DMS53 treated with DMSO at 0.1 percent for 48 hours (cell line): ENCODE results near the gene PSMD3.

Source experiments
- DNase-seq: peaks from one replicate; lab custom pipeline; 2025; ENCODE audit not compliant: unreplicated experiment; lab: John Stamatoyannopoulos, UW

The PSMD3 gene

DNA sequence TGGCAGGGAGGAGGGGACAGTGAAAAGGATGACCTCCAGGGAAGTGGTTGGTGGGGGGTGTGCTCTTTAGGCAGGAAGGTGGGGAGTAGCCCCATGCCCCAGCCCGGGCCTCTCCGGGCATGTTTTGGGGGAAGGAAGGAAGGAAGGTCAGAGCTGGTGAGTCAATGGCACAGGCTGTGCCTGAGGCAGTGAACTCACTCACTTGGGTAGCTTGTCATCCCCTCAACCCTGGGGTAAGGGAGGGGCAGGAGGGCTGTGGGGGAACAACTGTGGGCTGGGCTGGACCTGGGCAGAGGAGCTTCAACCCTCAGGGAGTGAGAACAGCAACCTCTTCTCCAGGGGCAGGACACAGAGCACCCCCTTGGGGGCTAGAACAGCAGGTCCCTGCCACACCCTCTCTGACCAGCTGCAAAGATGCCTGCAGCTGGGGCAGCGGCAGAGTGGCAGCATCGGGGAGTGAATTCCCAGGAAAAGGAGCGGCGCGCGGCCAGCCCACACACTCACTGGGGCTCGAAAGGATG, 40.9 kb downstream of the PSMD3 start:
- no peak for DNase-seq

DNA sequence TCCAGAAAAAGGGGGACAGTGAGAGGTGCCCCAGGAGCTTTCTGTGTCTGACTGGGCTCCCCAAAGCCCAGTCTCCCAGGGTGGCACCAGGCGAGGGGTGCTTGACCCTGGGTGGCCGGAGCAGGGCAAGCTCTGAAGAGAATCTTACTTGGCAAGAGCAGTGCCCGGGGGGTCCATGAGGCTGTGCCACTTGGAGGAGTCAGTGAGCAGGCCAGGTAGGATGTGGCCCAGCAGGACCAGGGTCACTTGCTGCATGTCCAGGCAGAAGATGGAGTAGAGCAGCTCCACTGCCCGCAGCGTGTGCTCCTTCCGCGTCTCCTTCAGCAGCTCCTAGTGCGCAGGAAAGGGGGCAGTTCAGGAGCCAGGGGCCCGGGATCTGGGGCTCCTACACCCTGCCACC, 41.9 kb downstream of the PSMD3 start:
- no peak for DNase-seq

DNA sequence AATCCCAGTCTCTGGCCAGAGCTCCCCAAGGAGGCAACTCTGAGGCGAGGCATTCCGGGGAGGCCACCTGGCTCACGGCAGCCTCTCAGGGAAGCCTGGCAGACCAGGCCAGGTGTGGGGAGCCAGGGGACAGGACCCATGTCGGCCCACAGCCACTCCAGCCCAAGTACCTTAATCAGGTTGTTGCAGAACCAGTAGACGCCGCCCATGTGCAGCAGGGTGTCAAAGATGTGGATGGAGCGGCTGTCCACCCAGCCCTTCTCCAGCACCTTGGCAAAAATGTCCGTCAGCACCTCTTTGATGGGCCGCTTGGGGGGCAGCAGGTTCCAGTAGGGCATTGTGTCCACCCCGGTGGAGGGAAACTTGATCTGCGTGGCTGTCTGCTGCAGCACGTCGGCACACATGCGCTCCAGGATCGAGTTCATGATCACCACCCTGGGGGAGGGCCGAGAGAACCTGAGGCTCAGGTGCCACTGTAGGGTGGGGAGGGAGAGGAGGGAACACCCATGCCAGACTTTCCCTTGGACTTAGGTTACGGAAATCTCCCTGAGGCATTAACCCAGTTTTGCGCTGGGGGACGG, 42.4 kb downstream of the PSMD3 start:
- no peak for DNase-seq

DNA sequence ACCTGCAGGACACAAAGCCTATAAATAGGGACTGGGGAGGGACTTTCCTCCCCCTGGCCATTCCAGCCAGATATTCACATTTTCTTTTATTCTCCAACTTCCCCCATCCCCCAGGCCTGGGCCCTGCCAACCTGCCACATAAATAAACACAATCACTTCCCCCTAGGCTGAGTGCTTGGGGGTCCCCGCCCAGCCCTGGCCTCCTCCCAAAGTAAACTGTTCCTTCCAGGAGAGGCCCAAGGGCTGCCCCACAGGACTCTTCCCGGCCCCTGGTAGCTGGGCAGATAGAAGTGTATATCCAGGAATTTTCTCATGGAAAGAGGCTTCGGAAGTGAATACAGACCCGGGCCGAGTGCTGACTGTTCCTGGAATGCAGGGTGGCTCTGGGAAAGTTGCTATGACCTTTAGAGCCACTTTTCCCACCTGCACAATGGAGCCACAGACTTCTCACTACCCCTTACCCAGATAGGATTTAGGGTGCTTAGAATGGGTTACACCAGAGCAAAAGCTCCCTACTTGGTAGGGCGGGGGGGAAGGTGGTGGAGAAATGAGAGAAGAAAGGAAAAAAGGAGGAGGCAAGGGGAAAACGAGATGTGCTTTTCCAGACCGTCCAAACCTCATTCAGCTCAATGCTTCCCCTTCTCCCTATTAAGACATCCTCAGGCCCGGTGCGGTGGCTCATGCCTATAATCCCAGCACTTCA, 43.1 kb downstream of the PSMD3 start:
- no peak for DNase-seq

DNA sequence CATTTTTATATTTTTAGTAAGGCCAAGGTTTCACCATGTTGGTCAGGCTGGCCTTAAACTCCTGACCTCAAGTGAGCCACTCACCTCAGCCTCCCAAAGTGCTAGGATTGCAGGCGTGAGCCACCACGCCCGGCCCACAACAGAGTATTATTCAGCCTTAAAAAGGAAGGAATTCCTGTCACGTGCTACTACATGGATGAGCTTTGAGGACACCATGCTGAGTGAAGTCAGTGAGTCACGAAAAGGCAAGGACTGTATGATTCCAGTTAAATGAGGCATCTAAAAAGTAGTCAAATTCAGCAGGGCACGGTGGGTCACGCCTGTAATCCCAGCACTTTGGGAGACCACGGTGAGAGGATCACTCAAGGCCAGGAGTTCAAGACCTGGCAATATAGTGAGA, 44.3 kb downstream of the PSMD3 start:
- DNase-seq, result no peak

DNA sequence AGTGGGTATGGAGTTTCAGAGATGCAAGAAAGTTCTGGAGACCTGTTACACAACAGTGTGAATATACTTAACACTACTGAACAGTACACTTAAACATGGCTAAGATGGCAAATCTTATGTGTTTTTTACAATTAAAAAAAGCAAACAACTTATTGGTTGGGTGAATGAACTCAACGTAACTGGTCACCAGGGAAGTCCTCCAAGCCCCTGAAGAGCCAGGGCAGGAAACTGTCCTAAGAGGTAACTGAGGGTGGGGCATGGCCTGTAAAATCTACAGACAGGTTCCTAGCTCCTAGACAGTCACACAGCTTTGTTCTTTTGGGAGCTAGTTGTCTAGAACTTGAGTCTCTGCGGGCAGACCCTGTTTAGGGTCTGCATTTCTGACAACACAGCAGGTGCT, 45.0 kb downstream of the PSMD3 start:
- no peak for DNase-seq

DNA sequence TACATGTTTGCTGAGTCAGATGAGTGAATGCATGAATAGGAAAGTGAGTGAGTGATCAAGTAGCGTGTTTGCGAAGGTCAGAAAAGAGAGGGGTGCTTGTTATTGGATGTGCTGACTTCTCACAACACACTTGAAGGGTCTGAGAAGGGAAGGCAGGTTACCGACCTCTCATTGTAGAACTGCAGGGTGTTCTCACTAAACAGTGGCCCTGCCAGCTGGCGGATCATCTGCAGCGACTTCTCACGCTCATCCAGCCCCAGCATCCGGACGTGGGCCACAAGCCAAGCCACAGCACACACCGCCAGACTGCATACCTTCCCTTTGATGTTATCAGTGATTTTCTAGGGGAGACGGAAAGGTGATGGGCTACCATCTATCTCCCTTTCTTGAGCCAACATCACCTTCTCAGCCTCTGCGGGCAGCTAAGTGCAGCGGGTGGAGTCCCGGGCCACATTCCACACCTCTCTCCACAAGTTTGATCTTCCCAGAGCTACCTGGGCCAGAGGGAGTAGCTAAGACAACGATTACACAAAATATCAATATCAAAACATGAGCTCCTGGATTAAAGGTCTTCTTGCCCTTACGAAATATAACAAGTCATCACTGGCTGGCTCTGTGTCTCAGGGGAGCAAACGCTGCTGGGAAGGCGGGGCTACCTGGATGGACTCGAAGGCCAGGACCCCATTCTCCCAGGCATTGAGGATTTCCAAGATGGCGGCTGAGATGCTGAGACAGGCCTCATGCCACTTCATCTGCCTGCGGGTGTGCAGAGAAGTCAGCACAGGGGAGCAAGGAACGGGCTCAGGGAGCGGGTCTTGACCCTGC, 45.6 kb downstream of the PSMD3 start:
- DNase-seq, result no peak

DNA sequence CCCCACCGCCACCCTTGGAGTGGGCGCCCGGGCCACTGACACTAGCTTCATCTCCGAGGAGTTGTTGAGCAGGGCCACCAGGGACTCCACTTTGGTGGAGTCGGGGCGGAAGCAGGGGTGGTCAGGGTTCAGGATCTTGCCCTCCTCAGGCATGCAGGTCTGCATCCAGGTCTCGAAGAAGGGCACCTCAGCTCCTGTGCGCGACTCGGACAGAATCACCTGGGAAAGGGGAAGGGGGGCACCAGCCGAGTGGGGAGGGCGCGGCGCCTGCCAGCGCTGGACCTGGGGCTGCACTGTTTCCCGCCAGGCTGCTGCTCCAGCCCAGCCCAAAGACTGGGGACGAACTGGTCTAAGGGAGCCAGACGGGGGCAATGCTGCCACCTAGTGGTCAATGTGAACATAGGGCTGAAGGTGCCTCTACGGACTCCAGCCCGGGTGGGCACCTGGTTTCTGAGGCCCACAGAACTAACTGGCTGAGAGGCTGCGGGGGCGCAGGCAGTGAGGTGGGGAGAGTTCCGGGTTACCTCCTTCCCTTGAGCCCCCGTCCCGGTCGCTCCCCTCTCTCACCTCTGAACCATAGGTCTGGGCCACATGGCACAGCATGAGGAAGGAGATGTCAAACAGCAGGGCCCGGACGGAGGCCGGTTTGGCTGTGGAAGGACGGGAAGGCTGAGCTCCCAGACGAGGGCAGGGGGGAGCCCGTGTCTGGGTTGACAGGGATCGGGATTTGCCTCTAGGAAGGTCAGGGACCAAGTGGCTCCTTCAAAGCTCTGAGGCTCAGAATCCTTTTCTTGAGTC, 46.4 kb downstream of the PSMD3 start:
- DNase-seq, result peak; percentile 19

DNA sequence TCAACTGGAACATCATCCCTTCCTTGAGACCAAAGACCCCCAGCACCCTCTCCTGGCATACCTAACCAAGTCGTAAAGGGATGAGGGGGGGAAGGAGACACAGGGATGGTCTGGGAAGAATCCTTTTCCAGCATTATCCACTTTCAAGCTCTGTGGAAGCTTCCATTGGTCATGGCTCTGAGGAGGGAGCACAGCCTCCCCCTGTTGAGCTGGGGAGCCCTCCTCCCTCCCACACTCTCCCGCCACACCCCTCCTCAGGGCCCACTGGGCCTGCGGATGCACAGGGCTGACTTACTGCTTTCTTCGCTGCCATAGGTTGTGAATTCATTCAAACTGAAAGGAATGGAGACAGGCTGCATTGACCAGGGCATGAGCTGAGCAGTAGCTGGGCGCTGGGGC, 47.0 kb downstream of the PSMD3 start:
- no peak for DNase-seq

DNA sequence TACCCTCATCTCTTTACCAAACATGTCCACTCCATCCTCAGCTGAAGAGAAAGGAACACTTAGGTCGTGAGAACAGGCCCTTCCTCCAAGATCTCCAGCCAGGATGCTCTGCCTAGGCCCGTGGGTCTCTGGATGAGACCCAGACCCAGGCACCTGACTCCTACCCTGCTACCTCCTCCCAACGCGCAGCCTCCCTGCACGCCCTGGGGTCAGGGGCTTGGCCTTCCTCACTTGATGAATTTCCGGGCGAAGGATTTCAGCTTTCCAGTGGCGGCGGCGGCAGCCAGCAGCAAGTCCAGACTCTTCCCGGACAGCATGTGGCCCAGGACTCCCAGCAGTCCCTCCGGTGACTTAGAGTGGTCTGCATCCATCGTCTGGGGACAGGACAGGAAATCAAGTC, 48.0 kb downstream of the PSMD3 start:
- DNase-seq, result no peak

DNA sequence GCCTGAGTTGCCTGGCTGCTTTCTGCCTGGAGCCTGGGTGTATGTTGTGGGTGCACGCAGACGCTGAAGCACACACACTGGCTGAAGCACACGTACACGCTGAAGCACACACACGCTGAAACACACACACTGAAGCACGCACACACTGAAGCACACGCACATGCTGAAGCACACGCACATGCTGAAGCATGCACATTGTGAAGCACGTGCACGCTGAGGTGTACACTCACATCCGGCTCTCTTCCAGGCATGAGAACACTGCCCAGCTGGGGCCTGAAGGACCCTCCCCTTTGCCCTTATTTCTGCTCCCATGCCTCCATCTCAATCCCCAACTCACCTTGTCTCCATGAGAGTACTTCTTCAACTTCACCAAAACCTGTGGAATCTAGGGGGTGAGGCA, 51.1 kb downstream of the PSMD3 start:
- DNase-seq, result no peak

DNA sequence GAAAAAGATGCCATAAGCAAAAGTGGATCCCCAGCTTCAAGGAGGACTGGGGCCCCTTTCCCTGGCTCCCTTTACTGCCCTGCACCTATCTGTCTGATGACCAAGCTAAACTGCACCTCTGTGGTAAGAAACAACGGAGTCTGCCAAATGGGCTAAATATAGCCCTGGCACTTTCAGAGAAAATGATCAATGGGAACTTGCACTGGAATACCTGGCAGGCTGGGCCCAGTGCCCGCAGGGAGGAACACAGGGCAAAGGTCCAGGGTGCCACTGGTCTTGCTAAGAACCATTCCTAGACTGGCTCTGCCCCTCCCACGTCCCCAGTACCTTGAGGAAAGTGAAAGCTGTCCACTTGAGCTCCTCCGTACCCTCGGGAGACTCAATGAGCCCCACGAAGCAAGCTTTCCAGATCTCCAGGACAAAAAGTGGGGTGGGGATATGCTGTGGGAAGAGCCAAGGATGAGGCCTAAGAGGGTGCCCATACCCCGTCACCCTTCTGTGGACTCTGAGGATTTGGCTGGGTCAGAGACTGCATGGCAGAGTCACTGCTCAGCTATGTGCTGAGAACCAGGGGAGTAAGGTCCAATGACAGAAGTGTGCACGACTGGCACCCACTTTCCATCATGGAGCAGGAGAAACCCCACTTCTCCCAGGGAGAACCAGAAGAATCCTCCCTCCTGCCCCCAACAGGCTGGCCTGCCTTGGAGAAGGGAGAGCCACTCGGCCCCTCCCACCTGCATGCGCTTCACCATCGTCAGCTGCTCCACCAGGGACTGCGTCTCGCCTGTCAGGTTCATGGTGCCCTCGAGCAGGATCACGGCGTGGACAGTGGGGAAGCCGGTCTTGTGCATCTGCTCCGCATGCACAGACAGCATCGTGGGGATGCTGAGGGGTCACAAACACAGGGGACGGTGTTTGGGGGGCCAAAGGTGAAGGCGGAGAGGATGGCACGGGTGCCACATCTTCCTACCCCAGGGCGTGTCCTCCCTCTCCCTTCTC, 52.0 kb downstream of the PSMD3 start:
- no peak for DNase-seq

DNA sequence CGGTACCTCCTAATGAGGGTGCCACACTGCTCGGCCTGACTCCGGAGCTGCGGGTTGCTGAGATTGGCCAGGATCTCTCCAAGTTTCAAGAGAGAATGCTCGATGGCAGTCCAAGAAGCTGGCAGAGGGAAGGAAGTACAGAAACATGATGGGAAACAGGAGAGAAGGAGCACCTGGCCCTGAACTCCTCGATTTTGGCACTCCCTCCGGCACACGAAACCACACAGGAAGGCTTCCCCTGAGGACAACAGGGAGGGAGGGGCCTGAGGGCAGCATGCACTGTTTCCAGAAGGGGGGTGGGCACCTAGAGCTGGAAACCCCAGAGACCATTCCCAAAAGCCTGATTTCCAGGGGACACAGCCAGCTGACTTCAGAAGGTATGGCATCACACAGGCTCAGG, 52.7 kb downstream of the PSMD3 start:
- DNase-seq, result no peak

DNA sequence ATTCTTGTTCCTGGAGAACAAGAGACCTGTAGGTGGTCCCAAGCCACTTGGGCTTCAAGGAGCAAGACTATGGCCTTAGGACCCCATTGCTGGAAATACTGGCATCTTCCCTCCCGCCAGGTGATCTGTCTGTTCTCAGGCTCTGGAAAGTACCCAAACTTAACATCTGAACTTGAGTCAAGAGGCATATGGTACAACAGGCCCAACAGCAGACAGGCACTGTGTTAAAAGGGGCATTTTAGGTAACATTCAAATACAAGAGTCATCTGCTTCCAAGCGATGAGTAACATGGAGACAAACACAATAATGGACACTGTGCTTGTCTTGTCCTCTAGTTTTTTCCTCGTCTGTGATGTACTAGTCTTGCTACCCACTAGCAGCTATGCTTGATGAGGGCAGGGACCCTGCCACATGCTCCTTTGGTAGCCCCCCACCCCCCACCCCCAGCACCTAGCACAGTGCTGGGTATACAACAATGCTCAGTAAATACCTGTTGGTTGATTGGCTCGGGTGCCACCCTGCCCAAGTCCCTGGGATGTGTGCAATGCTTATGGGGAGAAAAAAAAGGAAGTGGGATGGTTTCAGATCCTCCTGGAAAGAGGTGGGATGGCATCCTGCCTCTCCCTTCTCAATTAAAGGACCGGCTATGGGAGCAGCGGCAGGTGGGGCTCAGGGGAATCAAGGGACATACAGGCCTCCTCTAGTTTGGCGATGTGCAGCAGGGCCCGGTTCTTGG, 54.0 kb downstream of the PSMD3 start:
- no peak for DNase-seq

DNA sequence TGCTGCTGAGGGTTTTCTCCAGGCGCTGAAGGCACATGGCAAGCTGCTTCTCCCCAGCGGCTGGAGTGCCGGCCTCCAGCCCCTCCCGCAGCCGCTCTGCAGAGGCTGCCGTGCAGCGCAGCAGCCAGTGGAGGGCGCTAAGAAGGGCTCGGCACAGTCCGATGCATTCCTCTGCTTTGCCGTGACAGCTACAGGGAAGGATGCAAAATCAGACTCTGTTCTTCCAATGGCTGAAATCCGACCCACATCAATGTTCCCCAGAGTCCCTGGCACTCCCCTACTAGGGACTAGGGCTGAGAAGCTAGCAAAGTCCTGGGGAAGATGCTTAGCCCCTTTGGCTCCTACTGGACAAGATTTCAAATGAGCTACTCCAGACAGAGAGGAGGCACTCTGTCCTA, 54.6 kb downstream of the PSMD3 start:
- DNase-seq, result no peak

DNA sequence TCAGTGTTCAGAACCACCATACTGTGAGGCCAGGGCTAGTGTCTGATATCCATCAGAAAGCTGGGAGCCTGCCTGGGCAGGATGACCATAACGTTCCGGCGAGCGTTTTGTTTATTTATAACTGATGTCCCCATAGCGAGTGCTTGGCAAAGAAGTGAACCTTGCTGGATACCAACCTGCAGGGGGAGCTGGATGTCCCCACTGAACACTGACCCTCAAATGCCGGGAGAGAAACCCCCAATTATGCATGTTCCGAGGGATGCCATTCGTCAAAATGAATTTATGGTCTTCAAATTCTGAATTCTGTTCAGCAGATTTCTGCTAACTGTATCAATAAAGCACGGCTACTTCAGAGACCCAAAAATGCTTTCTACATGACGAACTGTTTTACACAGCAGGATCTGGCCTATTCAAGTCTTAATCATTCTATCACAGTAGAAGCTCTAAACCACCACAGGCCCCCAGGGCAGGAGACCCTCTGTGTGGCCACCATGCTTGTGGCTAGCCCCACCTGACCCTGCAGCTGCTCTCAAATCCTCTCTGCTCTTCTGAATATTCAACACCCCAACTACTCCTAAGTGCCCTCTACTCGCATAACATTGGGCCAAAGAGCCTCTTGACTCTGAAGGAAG, 58.4 kb downstream of the PSMD3 start:
- DNase-seq, result no peak

DNA sequence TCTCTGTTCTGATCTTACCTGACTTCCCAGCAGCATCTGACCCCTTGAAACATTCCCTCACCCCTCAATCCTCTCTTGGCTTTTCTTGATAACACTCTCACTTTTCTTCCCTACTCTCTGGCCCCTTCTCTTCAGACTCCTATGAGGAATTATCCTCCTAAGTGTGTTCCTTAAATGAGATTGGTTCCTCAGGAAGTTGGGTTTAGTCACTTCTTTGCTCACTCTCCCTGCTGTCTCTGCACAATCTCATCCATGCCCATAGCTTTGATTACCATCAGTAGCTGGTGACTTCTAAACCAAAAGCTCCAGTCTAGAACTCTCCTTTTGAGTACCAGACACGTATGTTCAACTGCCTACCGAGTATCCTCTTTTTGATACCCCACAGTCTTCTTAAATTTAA, 60.6 kb downstream of the PSMD3 start:
- DNase-seq, result no peak
